Stimulated activated CD8-positive, alpha-beta memory T cell treated with anti-CD3 and anti-CD28 coated beads, Interleukin-2, amount 100 ng/mL, for 48 hours (primary cell): Measurements from ENCODE around the gene ALPI.
"Not testable (repeated sequence)": the region's sequence is repeated elsewhere in the genome, so short reads cannot be mapped to it uniquely, and the experiment has no call there.

Source experiments
- DNase-seq, 2 donors: peaks; one replicate each; pipeline ENCODE4 v3.0.0-alpha.2; 2020; ENCODE audit warnings: low read depth in 2 of 2

Gene ALPI

DNA sequence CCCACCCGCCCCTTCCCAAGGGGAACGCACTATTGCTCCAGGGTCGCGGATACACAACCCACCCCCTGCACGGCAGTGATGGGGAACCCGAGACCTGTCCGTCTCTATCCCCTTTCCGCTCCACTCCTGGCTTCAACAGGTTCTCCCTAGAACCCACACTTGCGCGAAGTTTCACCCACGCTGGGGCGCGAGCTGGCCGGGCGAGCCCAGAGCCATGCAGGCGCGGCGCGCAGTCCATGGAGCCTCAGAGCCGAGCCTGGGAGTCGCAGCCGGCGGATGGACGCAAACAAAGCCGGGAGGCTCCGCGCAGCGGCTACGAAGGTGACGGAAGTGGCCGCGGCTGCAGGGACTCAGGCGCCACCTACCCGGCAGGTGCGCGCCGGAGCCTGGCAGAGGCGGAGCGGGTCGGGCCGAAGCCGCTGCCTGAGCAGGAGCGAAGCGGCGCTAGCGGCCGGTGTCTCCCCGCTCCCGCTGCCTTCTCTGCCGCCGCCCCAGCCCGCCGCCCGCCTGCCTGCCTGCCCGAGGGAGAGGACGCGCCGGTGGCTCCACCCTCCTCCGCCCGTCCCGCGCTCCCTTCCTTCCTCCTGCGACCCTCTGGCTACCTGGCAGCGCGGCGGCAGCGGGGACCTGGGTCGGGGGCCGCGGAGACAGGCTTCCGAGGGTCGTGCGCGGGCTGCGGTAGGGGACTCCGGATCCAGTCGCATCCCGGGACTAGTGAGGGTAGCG lies 35.3 kb upstream of the ALPI start:
- peak; percentile 15 to 25 for DNase-seq

DNA sequence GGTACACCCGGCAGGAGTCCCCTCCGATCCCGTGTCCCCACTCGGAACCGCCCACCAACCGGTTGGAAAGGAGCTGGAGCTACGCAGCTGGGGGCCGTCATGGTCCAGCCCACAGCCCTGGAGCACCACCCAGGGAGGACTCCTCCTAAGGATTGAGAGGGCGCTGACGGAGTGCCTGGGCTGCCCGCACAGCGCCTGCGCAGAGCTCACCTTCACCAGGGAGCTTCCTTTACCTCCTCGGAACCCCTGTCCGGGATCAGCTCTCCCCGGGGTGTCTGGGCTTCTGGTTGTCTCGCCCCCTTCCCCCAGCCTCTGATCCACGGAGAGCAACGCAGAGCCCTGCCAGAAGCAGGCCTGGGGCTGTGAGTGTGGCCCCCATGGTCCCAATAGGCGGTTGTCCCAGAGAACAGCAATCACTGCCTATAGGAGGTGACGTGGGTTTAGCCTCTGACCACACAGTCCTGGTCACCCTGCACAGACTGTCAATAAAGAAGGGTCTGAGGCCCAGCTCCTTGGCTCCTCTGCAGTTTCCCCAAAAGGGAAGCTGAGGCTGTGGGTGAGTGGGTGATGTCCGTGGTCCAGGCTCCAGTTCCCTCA lies 34.7 kb upstream of the ALPI start:
- no peak for DNase-seq

- no peak for DNase-seq
These were observed 33.9 kb upstream of the ALPI start for GRCh38 chr2:232422051-232422450.

GRCh38 chr2:232422996-232423395 lies 33.0 kb upstream of the ALPI start:
- not testable (repeated sequence) for DNase-seq

DNA sequence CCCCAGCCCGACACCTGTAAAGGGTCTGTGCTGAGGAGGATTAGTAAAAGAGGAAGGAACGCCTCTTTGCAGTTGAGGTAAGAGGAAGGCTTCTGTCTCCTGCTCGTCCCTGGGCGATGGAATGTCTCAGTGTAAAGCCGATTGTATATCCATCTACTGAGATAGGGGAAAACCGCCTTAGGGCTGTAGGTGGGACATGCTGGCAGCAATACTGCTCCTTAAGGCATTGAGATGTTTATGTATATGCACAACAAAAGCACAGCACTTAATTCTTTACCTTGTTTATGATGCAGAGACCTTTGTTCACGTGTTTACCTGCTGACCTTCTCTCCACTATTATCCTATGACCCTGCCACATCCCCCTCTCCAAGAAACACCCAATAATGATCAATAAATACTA lies 32.5 kb upstream of the ALPI start:
- not testable (repeated sequence) for DNase-seq

GRCh38 chr2:232431705-232432590 lies 24.0 kb upstream of the ALPI start:
- DNase-seq, result no peak

GRCh38 chr2:232432598-232433184 lies 23.3 kb upstream of the ALPI start:
- no peak for DNase-seq

DNA sequence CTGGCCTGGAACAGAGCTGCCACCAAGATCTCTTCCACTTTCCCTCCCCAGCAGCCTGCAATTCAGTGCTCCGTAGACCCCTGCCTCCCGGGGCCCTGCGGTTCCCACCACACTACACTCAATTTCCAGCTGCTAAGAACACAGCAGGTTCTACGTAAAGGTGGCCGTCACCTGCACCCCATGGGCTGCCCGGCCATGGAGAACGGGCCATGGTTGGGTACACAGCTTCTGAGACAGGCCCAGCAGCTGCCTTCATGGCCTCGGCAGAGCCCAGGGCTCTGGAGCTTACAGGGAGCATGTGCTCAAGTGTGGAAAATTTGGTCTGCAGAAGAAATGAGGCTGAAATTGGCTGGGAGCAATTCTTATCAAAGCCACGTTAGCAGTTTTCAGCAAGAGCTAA lies 22.3 kb upstream of the ALPI start:
- not testable (repeated sequence) for DNase-seq

- no peak for DNase-seq
These were observed 21.9 kb upstream of the ALPI start for GRCh38 chr2:232434091-232434490.

DNA sequence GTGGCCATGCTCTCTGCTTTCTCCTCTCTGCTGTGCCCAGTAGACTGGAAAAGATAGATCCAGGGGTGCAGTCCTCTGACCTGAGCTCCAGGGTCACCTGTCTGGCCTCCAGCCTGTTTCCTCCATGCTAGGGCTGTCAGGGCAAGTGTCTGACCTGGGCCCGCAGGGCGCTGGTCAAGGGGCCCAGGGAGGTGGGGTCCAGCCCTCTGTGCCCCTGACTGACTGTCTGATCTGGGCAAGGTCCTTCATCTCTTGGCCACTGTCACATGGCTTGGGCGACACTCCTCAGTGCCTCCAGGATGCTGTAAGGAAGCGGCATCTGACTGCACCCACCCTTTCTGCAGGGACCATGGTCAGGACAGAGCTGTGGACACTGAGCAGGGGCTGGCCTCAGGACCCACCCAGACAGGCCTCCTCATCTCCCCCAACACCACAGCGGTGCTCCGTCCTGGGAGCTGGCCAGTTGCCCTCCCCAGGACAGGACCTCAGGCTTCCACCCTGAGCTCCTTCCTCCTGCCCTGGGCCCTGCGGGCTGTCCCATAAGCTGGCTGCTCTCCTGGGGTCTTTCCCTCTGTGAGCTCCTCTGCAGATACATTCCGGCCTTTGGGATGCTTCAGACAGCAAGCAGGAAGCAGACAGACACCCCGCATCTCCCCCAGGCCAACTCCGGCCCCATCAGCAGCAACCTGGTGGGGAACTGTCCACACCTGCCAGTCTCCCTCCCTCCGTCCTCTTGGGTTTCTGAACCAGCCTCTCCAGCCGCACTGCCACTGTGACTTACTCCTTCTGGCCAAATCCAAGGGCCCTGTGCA lies 21.2 kb upstream of the ALPI start:
- DNase-seq, result no peak

GRCh38 chr2:232435375-232435648 lies 20.6 kb upstream of the ALPI start:
- no peak for DNase-seq

DNA sequence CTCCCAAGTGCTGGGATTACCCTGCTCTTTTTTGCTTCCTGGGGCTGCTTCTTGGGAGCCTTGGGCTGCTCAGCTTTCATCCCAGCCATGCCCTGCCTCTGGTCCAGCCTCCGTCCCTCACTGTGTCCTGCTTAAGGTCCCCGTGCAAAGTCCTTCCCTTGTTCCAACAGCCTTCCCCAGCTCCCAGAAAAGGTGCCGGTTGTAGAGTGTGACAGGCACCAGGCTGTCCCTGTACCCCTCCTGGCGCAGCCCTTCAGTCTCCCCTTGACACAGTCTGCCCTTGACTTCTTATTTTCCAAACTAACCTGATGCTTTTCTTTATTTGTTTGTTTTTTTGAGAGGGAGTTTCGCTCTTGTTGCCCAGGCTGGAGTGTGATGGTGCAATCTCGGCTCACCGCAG lies 20.1 kb upstream of the ALPI start:
- no peak for DNase-seq

DNA sequence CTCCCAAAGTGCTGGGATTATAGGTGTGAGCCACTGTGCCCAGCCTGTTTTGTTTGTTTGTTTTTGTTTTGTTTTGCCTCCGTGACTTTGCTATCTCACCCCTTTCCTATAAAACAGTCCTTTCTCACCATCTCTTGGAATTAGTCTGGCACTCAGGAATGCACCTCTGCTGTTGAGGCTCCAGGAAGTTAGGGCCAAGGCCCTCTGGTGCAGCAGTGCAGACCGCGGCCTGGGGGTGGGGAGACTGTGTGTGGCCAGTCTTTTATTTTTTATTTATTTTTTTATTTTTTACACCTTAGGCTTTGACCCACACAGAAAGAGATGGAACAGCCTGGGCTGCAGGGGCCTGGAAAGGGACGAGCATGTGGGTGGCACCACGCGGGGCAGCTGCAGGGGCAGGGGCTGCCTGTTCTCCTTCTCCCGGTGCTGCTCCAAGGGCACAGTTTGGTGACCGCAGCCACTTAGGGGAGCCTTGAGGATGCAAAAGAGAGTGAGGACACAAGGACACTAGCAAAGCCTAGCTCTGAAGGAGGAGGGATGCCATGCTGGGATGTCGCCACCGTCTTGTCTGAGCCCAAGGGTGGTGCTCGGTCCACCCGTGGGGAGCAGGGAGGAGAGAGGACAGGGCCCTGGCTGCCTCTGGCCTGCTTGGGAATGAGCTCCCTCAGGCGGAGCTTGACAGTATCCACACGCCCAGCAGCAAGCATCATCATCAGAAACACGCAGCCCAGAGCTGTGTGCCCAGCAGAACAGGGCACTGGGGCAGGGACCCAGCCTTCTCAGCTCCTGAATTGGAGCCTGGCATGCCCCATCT lies 19.4 kb upstream of the ALPI start:
- no peak for DNase-seq

DNA sequence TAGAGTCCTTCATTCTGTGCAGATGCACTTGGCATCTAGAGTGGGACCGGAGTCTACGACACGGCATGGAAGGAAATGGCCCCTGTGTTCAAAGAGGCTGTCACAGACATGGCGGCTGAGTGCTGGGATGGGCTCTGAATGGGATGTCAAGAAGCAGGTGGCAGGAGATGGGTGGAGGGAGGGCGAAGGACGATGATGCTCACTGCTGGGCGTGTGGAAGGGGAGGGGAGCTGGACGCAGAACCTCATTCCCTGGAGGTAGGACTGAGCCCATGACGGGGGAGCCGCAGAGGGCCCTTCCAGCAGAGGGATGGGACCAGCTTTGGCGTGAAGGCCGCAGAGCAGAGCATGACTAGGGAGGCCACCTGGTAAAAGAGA lies 18.8 kb upstream of the ALPI start:
- DNase-seq, result no peak

- no peak for DNase-seq
These were observed 17.9 kb upstream of the ALPI start for GRCh38 chr2:232438091-232438490.

DNA sequence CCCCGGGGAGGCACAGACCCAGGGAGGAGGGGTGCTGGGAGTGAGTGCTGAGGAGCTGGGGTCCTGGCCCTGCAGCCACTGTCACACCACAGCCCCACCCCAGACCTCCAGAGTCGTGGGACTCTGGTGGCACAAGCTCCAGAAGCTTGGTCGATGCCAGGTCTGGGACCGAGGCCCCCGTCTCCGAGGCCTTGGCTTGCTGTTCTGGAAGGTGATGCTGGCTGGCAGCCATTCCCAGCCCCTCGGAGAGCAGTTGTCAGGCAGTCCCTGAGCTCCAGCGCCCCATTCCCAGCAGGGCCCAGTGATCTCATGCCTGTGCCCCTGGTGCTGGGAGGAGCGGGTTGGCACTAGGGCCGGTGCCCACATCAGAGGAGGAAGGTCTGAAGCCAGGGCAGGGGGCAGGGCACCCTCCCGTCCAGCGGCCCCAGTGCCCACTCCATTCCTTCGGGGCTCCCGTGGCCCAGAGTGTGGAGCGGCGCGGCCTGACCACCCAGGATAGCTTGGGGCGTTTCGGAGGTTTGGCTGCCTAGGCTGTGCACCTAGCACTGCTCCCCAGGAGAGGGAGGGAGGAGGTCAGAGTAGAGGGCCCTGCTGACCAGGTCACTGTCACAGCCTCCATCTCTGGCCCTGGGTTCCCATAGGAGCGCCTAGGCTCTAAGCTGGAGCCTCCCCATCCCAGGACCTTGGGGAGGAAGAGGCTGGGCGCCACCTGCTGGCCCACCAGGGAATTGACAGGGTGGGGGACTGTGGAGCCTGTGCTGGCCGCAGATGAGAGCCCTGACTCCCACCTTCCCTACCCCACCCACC lies 16.8 kb upstream of the ALPI start:
- DNase-seq, result peak in 1 of 2 donors; percentile 31

DNA sequence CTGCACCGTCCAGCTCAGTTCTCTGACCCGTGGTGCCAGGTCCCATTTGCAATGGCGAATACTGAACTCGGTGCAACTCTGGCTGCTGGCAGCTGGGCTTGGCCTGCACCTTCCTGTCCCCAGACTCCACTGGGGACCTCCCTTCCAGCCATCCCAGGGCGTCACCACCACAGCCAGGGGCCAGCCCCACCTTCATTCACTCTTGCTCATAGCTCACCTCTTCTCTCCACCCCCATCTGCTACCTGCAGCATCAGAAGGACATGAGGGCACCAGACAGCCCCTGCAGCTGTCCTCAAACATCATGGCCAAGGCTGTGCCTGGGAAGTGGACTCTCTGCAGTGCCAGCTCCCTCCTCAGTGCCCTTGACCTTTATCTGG lies 16.2 kb upstream of the ALPI start:
- DNase-seq, result no peak

GRCh38 chr2:232440220-232441018 lies 15.5 kb upstream of the ALPI start:
- peak; percentile 77 to 86 for DNase-seq

DNA sequence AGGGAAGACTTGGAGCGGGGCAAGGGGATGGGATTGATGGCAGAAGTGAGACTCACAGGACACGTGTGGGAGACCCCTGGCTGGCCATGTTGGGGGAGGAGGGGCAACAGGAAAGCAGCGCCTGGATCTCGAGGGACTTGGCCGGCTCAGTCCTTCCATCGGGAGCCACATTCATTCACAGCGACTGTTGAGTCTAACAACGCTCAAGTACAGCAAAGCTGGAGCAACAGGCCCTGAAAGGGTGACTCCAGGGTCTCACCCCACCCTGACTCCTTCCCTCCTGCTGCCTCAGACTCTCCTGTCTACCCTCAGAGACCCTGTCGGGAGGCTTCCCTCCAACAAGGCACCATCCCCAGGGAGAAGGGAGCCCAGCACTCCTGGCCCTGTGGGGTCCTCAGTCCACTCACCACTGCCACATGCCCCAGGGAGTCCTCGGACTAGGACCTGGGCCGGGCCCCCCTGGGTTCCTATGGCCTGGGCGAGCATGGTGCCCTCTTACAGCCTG lies 14.8 kb upstream of the ALPI start:
- no peak for DNase-seq
